WTC11 (cell line): ENCODE results near the gene CACNA1C. TPM values are rescaled to one million over a fixed set of nuclear protein-coding genes. Genes with fewer than 3 reads are reported as not detected.

Experiments used
- ATAC-seq: fragments of 200-7000 bp; cut with Tn5 transposase; 2 replicates; pipeline ENCODE4 v1.10.0; 2021; ENCODE audit warnings: mild to moderate bottlenecking, moderate library complexity
- CTCF ChIA-PET: fragments of 300-600 bp; sonication (Branson Sonifier 250); formaldehyde crosslinking; loops from one replicate; lab custom pipeline; 2021; ENCODE audit warnings: antibody characterized with exemption; lab: Charles Lee
- POLR2A ChIA-PET: fragments of 350-600 bp; sonication (Branson Sonifier 250); formaldehyde crosslinking; loops from one replicate; lab custom pipeline; 2021; ENCODE audit warnings: antibody characterized with exemption; lab: Charles Lee
- DNase-seq: peaks from one replicate; pipeline ENCODE4 v3.0.0; 2021; ENCODE audit warnings: low spot score
- H3K27ac Mint-ChIP-seq: 2 replicates; pipeline ENCODE4 v1.8.0; 2021; ENCODE audit warnings: mixed read lengths
- H3K27me3 Mint-ChIP-seq: 2 replicates; pipeline ENCODE4 v1.8.0; 2021; ENCODE audit warnings: low read depth, mild to moderate bottlenecking, moderate library complexity, mixed read lengths
- H3K36me3 Mint-ChIP-seq: 2 replicates; pipeline ENCODE4 v1.8.0; 2021; ENCODE audit warnings: mixed read lengths
- H3K4me1 Mint-ChIP-seq: 2 replicates; pipeline ENCODE4 v1.8.0; 2022; ENCODE audit warnings: mixed read lengths
- H3K4me3 Mint-ChIP-seq: 2 replicates; pipeline ENCODE4 v1.8.0; 2021; ENCODE audit warnings: mild to moderate bottlenecking, moderate library complexity, mixed read lengths
- H3K9me3 Mint-ChIP-seq: 2 replicates; pipeline ENCODE4 v1.8.0; 2021; ENCODE audit warnings: mixed read lengths
- AFF4 ChIP-seq: sonication (generic); formaldehyde crosslinking; IDR thresholded peaks from 2 replicates; pipeline ENCODE4 v1.8.1; 2023; ENCODE audit warnings: mild to moderate bottlenecking, missing genetic modification reagents, borderline replicate concordance
- AR ChIP-seq: fragments of 250-450 bp; sonication (Bioruptor Pico); IDR thresholded peaks from 2 replicates; pipeline ENCODE4 v1.9.0; 2021; ENCODE audit warnings: mild to moderate bottlenecking
- ARID4B ChIP-seq: sonication (generic); formaldehyde crosslinking; IDR thresholded peaks from 2 replicates; pipeline ENCODE4 v1.8.0; 2023; ENCODE audit warnings: missing genetic modification reagents, mild to moderate bottlenecking, borderline replicate concordance
- CREB1 ChIP-seq: sonication (generic); formaldehyde crosslinking; IDR thresholded peaks from 2 replicates; pipeline ENCODE4 v1.8.0; 2023; ENCODE audit warnings: mild to moderate bottlenecking, missing genetic modification reagents
- HMGA2 ChIP-seq: fragments of 250-450 bp; sonication (Bioruptor Pico); IDR thresholded peaks from 2 replicates; pipeline ENCODE4 v1.4.0; 2021; ENCODE audit warnings: mild to moderate bottlenecking, moderate library complexity
- JUN ChIP-seq: sonication (generic); formaldehyde crosslinking; IDR thresholded peaks from 2 replicates; pipeline ENCODE4 v1.8.0; 2023; ENCODE audit warnings: mild to moderate bottlenecking, missing genetic modification reagents
- NFATC4 ChIP-seq: fragments of 250-450 bp; sonication (Bioruptor Pico); IDR thresholded peaks from 2 replicates; pipeline ENCODE4 v1.9.0; 2021; ENCODE audit warnings: mild to moderate bottlenecking
- PREB ChIP-seq: sonication (generic); formaldehyde crosslinking; IDR thresholded peaks from 2 replicates; pipeline ENCODE4 v1.8.1; 2022; ENCODE audit warnings: mild to moderate bottlenecking, missing genetic modification reagents, moderate library complexity, borderline replicate concordance
- SOX15 ChIP-seq: fragments of 250-450 bp; sonication (Bioruptor Pico); IDR thresholded peaks from 2 replicates; pipeline ENCODE4 v1.9.0; 2021; ENCODE audit warnings: mild to moderate bottlenecking
- TCF7 ChIP-seq: sonication (generic); formaldehyde crosslinking; IDR thresholded peaks from 2 replicates; pipeline ENCODE4 v1.8.0; 2022; ENCODE audit warnings: mild to moderate bottlenecking, low read depth, missing genetic modification reagents, moderate library complexity
- ZBTB21 ChIP-seq: sonication (generic); formaldehyde crosslinking; IDR thresholded peaks from 2 replicates; pipeline ENCODE4 v1.8.1; 2023; ENCODE audit warnings: mild to moderate bottlenecking, missing genetic modification reagents, borderline replicate concordance
- ZNF281 ChIP-seq: sonication (generic); formaldehyde crosslinking; IDR thresholded peaks from 2 replicates; pipeline ENCODE4 v1.8.0; 2023; ENCODE audit warnings: mild to moderate bottlenecking, missing genetic modification reagents
- total RNA-seq: library from RNA; stranded (reverse); gene quantifications from 3 replicates; pipeline ENCODE4 v1.2.3, GENCODE V29; 2021
- TF ChIP-seq, protein P1 (sequence below): sonication (generic); formaldehyde crosslinking; IDR thresholded peaks from 2 replicates; pipeline ENCODE4 v1.8.1; 2023; ENCODE audit warnings: mild to moderate bottlenecking, missing genetic modification reagents, moderate library complexity
- TF ChIP-seq, protein P2 (sequence below): sonication (generic); formaldehyde crosslinking; IDR thresholded peaks from 2 replicates; pipeline ENCODE4 v1.8.1; 2022; ENCODE audit warnings: low read depth, missing genetic modification reagents, borderline replicate concordance

CACNA1C gene
- total RNA-seq, 1 experiment from 2014 or later: 1.7 TPM

DNA sequence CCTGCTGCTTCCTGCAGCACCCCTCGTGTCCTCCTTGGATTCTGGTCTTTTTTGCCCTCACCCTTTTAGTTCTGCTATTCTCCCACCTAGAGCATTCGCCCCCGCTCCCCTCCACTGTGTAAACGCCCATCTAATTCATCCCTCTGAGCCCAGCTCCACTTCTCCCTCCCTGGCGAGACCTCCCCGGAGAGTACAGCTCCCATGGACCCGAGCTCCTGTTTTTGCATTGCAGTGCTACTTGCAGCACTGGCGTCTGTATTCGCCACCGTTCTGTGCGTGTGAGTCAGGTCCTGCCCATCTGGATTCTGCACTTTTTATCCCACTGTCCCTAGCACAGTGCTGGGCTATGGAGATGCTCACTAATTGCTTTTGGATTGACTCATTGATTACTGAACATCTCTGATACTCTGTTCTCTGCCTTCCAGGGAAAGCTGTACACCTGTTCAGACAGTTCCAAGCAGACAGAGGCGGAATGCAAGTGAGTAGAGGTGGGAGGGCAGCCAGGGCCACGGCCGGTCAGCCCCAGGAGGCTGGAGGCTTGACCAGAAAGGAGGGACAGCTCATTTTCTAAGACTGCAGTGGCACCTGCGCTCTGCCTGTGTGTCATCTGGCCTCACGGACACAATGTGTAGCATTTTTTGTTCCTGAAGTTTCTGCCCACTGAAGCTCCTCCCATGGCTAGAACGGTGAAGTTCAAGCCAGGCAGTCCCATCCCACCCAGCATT is 553.6 kb downstream of the CACNA1C start:
- Mint-ChIP-seq H3K9me3 (no peaks in the 10 kb centered on the region), H3K27ac (no peak overlapping the region), H3K4me1 (peaks cover 10% of the 10 kb centered on the region), H3K27me3 (no peaks in the 10 kb centered on the region), H3K36me3 (no peaks in the 10 kb centered on the region), H3K4me3 (no peak overlapping the region)
- ATAC-seq (no peak), DNase-seq (no peak)
- no peak for TF ChIP-seq ARID4B (CRISPR knock-in tag)
- TF ChIP-seq ZBTB21 (CRISPR knock-in tag): no peak
- TF ChIP-seq, protein P1, sequence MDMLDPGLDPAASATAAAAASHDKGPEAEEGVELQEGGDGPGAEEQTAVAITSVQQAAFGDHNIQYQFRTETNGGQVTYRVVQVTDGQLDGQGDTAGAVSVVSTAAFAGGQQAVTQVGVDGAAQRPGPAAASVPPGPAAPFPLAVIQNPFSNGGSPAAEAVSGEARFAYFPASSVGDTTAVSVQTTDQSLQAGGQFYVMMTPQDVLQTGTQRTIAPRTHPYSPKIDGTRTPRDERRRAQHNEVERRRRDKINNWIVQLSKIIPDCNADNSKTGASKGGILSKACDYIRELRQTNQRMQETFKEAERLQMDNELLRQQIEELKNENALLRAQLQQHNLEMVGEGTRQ: no peak
- TF ChIP-seq AR (CRISPR knock-in tag): no peak
- TF ChIP-seq AFF4 (CRISPR knock-in tag): no peak
- ChIA-PET POLR2A (no interaction called here), CTCF (no interaction called here)

DNA sequence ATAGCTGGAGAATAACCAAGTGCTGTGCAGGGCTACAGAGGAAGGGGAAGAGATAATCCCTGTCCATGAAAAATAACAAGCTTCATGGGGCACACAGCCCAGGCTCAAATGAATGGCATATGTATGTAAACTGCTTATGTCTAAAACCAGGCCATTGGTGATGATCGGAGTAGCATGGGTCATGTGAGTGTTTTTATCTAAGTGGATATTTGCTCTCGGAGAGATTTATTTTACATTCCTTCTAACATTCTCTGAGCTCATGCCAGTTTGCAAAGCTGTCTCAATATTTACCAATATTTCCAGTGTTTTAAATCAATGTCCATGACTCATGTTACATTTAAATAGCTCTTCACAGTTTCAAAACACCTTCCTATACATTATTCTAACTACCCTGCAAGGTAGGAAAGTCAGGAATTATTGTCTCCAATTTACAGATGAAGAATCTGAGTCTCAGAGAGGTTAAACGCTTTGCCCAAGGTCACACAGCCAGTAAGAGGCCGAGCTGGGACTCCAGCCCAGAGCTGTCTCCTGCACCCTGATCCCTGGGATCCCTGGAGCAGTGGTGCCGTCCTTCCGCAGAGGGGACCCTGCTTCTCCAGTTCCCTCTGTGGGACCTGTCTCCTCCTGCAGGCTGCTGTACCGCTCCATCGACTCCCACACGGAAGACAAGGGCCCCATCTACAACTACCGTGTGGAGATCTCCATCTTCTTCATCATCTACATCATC is 555.3 kb downstream of the CACNA1C start:
- Mint-ChIP-seq H3K27me3 (no peaks in the 10 kb centered on the region), H3K4me1 (peaks cover 5% of the 10 kb centered on the region), H3K27ac (no peak overlapping the region), H3K9me3 (no peaks in the 10 kb centered on the region), H3K4me3 (no peak overlapping the region), H3K36me3 (no peaks in the 10 kb centered on the region)
- DNase-seq: no peak
- ChIA-PET POLR2A (no interaction called here), CTCF (interaction anchor here (0.6 to 2.6 kb wide), 3 partner anchors 17 to 1053 kb away, joined by 3 to 9 read pairs (median 4); no protein-coding TSS in a partner anchor)
- ATAC-seq: no peak
- TF ChIP-seq TCF7: no peak
- TF ChIP-seq NFATC4 (CRISPR knock-in tag): no peak
- TF ChIP-seq ZNF281 (CRISPR knock-in tag): no peak
- no peak for TF ChIP-seq HMGA2 (CRISPR knock-in tag)
- no peak for TF ChIP-seq PREB (CRISPR knock-in tag)
- no peak for TF ChIP-seq SOX15 (CRISPR knock-in tag)
- no peak for TF ChIP-seq JUN
- TF ChIP-seq CREB1 (CRISPR knock-in tag): no peak
- TF ChIP-seq, protein P2, sequence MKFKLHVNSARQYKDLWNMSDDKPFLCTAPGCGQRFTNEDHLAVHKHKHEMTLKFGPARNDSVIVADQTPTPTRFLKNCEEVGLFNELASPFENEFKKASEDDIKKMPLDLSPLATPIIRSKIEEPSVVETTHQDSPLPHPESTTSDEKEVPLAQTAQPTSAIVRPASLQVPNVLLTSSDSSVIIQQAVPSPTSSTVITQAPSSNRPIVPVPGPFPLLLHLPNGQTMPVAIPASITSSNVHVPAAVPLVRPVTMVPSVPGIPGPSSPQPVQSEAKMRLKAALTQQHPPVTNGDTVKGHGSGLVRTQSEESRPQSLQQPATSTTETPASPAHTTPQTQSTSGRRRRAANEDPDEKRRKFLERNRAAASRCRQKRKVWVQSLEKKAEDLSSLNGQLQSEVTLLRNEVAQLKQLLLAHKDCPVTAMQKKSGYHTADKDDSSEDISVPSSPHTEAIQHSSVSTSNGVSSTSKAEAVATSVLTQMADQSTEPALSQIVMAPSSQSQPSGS (CRISPR knock-in tag): no peak
